HG02870 (cell line): Measurements from ENCODE around the gene IQGAP1.
"Not testable (repeated sequence)": the region's sequence is repeated elsewhere in the genome, so short reads cannot be mapped to it uniquely, and the experiment has no call there.

Experiments
- ATAC-seq: cut with Tn5 transposase; IDR thresholded peaks from one replicate; pipeline ENCODE4 v1.9.1; 2021; ENCODE audit warnings: mild to moderate bottlenecking, moderate library complexity; ENCODE audit not compliant: unreplicated experiment

IQGAP1 gene

DNA sequence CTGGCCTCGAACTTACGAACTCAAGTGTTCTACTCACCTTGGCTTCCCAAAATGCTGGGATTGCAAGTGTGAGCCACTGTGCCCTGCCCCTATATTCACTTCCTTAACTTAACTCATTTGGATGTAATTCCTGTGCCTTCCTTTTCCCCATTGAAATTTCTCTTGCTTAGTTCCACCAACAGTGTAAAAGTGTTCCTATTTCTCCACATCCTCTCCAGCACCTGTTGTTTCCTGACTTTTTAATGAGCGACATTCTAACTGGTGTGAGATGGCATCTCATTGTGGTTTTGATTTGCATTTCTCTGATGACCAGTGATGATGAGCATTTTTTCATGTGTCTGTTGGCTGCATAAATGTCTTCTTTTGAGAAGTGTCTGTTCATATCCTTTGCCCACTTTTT, 21.5 kb downstream of the IQGAP1 start:
- ATAC-seq = not testable (repeated sequence)

DNA sequence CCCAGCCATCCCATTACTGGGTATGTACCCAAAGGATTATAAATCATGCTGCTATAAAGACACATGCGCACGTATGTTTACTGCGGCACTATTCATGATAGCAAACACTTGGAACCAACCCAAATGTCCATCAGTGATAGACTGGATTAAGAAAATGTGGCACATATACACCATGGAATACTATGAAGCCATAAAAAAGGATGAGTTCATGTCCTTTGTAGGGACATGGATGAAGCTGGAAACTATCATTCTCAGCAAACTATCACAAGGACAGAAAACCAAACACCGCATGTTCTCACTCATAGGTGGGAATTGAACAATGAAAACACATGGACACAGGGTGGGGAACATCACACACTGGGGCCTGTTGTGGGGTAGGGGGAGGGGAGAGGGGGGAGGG, 22.3 kb downstream of the IQGAP1 start:
- ATAC-seq = not testable (repeated sequence)

DNA sequence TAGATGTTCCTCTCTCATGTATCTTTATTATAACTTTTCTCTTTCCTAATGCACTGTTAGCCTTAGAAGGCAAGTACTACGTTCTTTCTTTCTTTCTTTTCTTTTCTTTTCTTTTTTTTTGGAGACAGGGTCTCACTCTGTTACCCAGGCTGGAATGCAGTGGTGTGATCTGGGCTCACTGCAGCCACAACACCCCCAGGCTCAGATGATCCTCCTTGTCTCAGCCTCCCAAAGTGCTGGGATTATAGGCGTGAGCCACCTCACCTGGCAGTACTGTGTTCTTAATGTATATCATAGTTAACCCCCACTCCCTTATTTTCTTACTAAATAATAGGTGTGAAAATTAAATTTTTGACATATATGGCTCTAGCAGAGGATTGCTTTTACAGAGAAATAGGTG, 23.1 kb downstream of the IQGAP1 start:
- ATAC-seq = no peak

DNA sequence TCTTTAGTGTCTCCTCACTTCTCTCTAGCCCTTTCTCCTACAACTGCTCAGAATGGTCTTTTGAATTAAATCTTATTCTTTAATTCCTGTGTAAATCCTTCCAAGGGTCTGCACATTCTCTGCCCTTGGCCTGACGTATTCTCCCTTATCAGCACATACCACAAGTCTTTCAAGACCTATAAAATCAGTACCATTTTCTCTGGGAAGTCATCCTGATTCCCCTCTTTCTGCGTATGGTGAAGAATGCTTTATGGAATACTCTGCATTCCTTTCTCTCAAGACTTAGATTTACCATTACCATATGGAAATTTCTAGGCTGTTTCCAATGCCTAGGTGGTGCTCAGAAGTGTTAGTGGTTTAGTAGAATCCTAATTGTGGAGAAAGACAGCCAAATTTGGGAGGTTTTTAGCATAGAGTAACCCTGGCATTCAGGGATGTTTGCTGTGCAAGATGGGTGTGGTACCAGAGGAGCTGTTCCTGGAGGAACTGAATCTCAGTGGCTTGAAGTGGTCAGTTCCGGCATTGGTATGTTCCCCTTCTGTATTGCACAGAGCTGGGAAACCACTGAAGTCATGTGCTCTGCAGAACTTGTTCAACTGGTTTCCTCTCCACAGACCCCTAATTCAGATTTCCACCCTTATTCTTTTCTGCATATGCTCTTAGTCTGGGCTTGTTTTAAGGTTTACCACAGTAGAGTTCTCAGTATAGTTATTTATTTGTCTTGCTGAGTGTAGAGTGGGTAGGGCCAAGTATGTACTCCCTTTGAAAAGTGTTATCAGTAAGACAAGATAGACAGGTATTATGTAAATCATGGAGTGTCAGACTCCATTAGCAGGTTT, 24.5 kb downstream of the IQGAP1 start:
- peak; percentile 91 for ATAC-seq

DNA sequence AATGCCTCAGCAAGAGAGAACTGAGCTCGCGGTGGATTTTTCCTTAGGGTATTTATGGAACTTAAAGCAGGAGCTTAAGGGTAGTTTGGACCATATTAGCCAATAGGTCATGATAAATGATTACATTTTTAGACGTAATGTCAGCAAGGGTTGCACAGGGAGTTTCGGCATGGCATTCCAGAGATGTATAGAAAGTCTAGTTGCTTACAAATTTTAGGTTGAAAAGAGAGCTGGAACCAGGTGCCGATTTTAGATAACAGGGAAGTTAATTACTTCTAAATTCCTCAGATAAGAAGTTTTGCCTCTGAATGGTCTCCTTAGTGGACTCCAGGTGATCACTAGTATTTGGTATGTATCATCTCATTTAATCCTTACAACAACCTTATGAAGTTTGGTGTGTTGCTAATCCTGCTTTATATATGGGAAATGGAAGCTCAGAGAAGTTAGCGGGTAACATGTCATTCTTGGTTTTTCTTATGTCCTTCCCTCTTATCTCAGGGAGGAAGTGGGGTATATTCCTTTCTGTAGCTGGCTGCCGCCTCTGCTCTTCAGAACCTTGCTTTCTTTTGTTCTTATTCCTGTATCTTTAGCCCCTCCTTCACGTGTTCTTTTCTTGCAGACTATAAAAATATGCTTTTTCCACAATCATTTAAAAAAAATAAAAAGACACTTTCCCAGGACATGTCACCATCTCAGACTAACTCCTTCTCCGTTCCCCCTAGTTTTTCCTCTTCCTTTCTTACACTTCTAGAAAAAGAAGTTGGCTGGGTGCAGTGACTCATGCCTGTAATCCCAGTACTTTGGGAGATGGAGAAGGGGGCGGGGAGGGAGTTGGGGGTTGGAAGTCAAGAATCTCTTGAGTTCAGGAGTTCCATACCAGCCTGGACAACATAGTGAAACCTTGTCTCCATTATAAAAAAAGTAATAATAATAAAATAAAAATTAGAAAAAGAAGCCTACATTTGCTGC, 25.7 kb downstream of the IQGAP1 start:
- ATAC-seq = no peak

DNA sequence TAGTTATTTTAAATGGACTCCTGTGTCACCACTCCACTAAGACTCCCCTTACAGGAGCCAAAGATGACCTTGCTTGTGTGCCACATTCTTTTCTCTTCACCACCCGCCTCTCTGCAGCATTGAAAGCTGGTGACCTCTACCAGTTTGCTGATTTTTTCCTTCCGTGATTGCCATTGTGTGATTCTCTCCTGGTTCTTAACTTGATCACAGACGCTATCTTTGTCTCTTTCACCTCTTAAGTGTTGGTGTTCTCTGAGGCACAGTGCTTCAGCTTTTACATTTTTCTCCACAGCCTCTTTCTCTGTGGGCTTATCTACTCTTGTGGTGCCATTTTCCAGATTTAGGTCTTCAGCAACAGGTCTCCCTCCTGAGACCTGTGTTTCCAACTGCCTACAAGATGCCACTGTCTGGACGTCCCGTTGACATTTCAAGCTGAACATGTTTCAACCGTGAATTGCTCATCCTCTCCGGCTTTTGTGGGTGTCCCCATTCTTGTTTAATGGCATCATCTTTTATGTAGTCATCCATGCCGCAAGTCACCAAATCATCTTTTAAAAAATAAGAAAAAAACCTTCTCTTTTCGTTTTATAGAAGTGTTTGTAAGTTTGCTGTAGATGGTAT, 26.5 kb downstream of the IQGAP1 start:
- ATAC-seq = no peak

DNA sequence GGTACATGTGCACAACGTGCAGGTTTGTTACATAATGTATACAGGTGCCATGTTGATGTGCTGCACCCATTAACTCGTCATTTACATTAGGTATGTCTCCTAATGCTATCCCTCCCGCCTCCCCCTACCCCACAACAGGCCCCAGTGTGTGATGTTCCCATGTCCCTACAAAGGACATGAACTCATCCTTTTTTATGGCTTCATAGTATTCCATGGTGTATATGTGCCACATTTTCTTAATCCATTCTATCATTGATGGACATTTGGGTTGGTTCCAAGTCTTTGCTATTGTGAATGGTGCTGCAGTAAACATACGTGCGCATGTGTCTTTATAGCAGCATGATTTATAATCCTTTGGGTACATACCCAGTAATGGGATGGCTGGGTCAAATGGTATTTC, 28.0 kb downstream of the IQGAP1 start:
- not testable (repeated sequence) for ATAC-seq

DNA sequence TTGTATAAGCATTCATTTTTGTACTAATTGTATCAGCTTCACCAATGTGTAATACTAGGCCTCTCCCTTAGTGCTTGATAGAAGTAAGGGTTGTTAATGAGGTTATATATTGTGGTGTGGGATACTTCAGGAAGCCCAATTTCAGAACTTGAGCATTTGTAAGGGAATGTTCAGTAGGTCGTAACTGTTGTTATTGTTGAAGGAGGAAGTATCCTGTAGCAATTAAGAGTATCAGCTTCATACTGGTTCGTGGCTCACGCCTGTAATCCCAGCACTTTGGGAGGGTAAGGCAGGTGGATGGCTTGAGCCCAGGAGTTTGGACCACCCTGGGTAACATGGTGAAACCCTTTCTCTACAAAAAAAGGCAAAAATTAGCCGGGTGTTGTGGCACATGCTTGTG, 30.6 kb downstream of the IQGAP1 start:
- ATAC-seq = no peak

DNA sequence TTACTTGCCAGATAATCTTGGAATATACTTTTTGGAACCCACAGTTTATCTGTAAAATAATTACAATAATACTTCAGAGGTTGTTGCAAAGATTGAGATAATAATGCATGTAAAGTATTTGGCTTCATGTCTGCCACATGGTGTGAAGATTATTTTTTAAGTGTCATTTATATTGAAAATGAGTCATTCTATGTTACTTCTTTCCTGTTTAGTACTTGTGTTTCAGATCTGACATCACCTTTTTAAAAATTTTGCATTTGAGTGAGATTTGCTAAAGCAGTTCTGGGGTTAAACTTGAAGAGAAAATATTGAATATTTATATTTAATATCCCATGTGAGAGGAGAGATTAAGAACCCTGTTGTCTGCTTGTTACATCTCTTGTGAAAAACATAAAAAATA, 31.2 kb downstream of the IQGAP1 start:
- ATAC-seq = peak; percentile 43

DNA sequence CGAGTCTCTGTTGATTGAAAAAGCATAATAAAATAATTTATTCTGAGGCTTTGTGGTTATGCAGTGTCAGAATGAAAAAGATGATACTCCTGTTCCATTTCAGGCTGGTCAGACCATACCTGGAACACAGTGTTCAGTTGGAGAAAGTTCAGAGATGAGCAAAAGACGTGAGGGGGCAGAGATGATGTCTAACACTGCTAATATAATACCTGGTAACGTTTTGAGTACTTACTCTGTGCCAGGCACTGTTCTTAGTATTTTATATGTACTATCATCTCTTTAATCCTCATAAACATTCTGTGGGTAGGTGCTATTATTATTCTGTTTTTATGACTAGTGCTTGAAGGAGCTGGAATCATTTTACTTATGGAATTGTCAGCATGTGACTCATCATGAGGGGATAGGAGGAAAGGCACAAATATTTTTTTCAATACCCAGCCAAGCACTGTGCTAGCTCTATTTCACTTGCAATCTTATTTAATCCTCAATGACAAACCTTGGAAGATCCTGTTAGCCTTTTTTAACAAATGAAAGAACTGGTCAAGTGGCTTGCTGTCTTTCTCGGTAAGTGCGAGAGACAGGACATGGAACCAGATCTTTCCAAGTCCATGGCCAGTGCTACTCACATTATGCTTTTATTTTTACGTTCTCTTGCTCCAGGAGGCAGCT, 31.8 kb downstream of the IQGAP1 start:
- ATAC-seq = peak; percentile 65

DNA sequence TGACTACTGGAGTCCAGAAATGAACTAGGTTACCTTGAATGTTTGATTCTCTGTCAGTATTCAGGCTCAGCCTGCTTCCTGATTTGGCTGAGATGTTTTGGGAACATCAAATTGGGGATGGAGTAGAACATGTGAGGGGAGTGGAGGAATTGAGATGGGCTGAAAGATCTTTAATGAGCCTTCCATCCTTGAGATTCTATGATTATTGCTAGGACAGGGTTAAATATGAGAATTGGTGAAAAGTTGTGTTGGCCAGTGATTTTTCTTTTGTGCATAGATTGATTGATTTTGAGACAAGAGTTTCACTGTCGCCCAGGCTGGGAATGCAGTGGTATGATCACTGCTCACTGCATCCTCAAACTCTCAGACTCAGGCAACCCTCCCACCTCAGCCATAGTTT, 32.4 kb downstream of the IQGAP1 start:
- no peak for ATAC-seq

DNA sequence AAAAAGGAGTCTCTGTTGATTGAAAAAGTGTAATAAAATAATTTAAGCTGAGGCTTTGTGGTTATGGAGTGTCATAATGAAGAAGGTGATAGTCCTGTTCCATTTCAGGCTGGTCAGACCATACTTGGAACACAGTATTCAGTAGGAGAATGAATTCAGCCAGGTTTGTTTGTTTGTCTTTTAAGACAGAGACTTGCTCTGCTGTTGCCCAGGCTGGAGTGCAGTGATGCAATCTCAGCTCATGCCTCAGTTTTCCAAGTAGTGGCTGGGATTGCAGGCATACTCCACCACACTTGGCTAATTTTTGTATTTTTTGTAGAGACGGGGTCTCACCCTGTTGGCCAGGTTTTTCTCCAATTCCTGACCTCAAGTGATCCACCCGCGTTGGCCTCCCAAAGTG, 33.5 kb downstream of the IQGAP1 start:
- no peak for ATAC-seq

DNA sequence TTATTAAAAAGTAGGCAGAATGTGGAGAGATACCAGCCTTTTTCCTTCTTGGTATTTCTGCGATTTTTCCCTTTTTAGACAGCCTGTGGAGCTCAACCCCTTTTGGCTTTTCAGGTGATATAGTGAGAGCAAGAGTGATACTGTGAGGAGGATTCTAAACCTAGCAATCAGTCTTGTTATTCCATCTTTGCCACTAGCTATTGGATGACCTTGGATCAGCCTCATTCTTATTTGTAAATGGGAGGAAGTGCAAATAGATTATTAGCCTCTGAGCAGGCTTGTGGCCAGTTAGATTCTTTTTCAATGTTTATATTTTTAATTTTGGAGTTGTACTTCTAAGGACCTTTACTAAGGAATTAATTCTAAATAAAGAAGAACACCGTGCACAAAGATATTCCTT, 34.0 kb downstream of the IQGAP1 start:
- no peak for ATAC-seq

DNA sequence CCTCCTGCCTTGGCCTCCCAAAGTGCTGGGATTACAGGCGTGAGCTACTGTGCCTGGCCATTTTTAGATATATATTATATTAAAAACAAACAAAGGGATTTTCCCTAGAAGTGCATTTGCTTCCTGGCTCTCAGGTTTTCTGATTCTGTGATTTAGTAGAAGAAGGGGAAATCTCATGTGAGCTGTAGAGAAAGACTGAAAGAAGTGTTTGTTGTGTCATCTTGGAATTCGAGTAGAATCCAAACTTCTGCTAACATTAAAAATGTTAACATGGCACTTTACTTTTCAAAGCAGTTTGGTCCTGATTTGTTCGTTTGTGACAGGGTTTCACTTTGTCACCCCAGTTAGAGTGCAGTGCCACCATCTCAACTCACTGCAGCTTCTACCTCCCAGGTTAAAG, 34.9 kb downstream of the IQGAP1 start:
- ATAC-seq = no peak

DNA sequence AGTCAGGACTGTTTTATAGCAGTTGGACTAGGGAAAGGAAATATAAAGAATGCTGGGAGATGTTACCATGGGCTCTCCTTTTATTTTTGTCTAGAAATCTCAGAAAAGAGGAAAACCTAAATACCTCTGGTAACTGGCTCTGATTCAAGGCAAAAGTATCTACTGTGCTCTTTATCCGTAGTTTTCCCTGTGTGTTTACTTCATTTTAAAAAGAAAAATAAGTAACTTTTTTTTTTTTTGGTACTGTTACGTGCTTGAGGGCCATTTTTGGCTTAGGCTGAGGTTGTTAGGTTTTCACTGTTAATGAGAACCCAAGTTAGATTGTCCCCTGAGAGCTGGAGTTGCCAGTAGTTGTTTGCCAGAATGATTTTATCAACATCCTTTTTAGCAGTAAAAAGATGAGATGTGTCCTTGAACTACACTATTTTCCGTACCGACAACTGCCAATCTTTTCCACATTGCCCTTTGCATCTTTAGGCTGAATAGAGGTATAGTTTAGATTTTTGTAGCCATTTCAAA, 35.8 kb downstream of the IQGAP1 start:
- ATAC-seq = no peak

DNA sequence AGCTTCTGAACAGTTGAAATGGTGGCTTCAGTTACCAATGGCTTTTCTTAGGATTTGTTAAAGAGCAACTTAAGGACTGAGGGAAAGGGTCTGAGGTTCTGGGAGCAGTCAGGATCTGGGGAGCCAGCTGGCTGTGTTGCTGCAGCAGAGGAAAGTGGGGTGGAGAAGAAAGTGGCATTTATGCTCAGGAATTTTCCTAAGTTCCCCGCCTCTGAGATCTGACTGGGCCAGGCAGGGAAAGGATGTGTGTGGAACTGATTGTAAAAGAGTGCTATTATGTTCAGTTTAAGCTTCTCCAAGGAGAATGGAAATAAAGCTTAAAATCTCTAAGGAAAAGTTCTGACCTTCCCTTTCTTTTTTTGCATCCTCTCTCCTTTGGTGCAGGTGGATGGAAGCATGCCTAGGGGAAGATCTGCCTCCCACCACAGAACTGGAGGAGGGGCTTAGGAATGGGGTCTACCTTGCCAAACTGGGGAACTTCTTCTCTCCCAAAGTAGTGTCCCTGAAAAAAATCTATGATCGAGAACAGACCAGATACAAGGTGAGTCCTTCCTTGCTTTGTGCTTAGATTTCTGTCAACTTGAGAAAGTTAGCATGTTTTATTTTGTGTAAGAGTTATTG, 37.8 kb downstream of the IQGAP1 start:
- no peak for ATAC-seq

DNA sequence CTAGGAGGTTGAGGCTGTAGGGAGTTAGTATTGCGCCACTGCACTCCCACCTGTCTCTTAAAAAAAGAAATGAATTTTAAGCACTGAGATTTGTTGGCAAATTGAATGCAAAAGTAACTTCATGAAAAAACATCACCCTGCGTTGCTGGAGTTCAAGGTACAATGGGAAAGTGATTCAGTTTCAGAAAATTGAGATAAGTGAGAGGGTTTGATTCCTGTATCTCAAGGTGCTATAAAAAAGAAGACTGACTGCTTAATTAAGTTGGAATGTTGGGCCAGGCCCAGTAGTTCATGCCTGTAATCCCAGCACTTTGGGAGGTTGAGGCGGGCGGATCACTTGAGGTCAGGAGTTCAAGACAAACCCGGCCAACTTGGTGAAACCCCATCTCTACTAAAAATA, 39.1 kb downstream of the IQGAP1 start:
- no peak for ATAC-seq

DNA sequence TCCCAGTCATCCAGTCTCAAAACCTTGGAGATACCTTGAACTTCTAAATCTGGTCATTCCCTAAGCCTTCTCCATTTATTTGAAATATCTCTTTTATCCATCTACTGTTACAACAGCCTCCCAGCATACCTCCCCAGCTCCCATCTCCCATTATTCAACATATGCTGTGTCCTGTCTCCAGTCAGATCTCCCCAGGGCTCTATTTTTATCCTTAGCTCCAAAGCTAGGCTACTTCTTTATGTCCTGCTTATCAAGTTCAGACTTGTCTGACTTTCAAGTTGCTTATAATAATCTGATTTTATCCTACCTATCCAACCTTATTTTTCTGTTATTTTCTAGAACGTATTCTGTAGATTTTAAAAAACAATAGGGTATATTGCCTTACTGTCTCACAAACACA, 44.2 kb downstream of the IQGAP1 start:
- ATAC-seq = no peak

DNA sequence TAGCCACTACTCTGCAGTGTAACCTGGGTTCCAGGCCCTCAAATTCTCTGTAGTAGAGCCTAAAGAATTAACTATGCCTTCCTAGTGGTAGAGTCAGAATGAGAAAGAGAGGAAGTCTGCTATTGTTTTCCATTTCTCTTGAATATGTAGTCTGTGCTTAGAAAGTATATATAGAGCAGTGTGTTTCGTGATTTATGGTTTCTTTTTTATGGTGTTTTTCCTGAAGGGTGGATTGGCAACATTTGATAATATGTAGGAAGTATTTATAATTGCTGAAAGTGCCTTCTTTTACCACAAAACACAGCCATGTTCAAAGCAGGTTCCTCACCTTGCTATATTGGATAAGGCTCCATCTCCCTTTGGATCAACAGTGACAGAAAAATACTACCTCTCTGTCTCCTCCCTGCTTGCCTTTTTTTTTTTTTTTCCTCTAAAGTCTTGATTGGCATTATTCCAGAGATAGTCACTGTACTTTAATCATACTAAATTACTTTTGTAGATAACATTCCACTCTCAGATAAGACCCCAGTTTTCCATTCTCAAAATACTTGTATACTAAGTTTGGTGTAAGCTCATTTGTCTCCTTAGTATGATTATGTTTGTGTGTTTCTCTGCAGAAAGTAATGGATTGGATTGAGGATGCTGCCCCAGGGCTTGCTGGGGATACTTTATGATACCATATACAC, 47.8 kb downstream of the IQGAP1 start:
- no peak for ATAC-seq

DNA sequence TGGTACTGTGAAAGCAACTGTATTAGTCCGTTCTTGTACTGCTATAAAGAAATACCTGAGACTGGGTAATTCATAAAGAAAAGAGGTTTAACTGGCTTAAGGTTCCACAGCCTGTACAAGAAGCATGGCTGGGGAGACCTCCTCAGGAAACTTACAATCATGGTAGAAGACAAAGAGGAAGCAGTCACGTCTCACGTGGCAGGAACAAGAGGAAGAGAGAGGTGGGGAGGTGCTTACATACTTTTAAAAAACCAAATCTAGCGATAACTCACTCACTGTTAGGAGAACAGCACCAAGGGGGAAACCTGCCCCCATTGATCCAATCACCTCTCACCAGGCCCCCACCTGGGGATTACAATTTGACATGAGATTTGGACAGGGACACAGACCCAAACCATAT, 48.9 kb downstream of the IQGAP1 start:
- no peak for ATAC-seq
